H1 (cell line): ENCODE measurements around the gene POGK. TPM values are rescaled to one million over a fixed set of nuclear protein-coding genes. Genes with fewer than 3 reads are reported as not detected.

Source experiments
- BCL11A ChIP-seq, 2 experiments: IDR thresholded peaks; one replicate each; pipeline ENCODE4 v1.6.1; 2011; ENCODE audit warnings: low read depth in 2 of 2, low read length in 2 of 2, mild to moderate bottlenecking in 2 of 2
- CHD2 ChIP-seq: IDR thresholded peaks from 2 replicates; pipeline ENCODE4 v1.6.1; 2012; ENCODE audit warnings: low read length, improper control_type of control experiment
- CTBP2 ChIP-seq: IDR thresholded peaks from 2 replicates; pipeline ENCODE4 v1.7.0; 2011; ENCODE audit warnings: borderline replicate concordance, mild to moderate bottlenecking, moderate library complexity, mixed read lengths, low read length; ENCODE audit not compliant: insufficient read depth, insufficient read length
- EGR1 ChIP-seq: IDR thresholded peaks from 2 replicates; pipeline ENCODE4 v1.6.1; 2011; ENCODE audit warnings: low read depth, low read length, borderline replicate concordance
- EP300 ChIP-seq, 2 experiments: IDR thresholded peaks; 1 replicate in 1 of 2; 2 replicates in 1 of 2; pipeline ENCODE4 v1.6.1; 2011 to 2012; ENCODE audit warnings: low read depth in 2 of 2, low read length in 2 of 2, mild to moderate bottlenecking in 2 of 2, borderline replicate concordance in 1 of 2, inconsistent platforms in 1 of 2, moderate library complexity in 1 of 2
- FOSL1 ChIP-seq: IDR thresholded peaks from 2 replicates; pipeline ENCODE4 v1.6.1; 2011; ENCODE audit warnings: mild to moderate bottlenecking, low read depth, low read length, moderate library complexity; ENCODE audit not compliant: insufficient read depth
- GTF2F1 ChIP-seq: IDR thresholded peaks from 2 replicates; pipeline ENCODE4 v1.6.1; 2012; ENCODE audit warnings: low read depth, low read length, improper control_type of control experiment, borderline replicate concordance
- HDAC2 ChIP-seq, 2 experiments: fragments of 300-600 bp in 1 of 2; sonication (generic) in 1 of 2; IDR thresholded peaks; 2 replicates each; pipeline ENCODE4 v1.6.1; 2011 to 2012; ENCODE audit warnings: low read depth in 2 of 2, low read length in 2 of 2, mild to moderate bottlenecking in 2 of 2, moderate library complexity in 2 of 2, borderline replicate concordance in 1 of 2, inconsistent platforms in 1 of 2
- JUN ChIP-seq: IDR thresholded peaks from 2 replicates; pipeline ENCODE4 v1.6.1; 2011; ENCODE audit warnings: low read depth, mild to moderate bottlenecking, improper control_type of control experiment, low read length
- JUND ChIP-seq: IDR thresholded peaks from 2 replicates; pipeline ENCODE4 v1.6.1; 2011; ENCODE audit warnings: mild to moderate bottlenecking, improper control_type of control experiment, low read length
- KDM1A ChIP-seq: fragments of 200-600, 300-600 bp; sonication (generic); IDR thresholded peaks from 2 replicates; pipeline ENCODE4 v1.7.1; 2016; ENCODE audit warnings: mild to moderate bottlenecking, low read length, borderline replicate concordance
- KDM5A ChIP-seq: fragments of 200-600 bp; IDR thresholded peaks from 2 replicates; pipeline ENCODE4 v1.7.1; 2012; ENCODE audit warnings: mild to moderate bottlenecking, low read length, inconsistent platforms, mixed read lengths
- MAFK ChIP-seq: IDR thresholded peaks from 2 replicates; pipeline ENCODE4 v1.6.1; 2012; ENCODE audit warnings: low read depth, mild to moderate bottlenecking, improper control_type of control experiment, low read length
- POLR2AphosphoS5 ChIP-seq: IDR thresholded peaks from 2 replicates; pipeline ENCODE4 v1.6.1; 2011; ENCODE audit warnings: low read depth, low read length
- RFX5 ChIP-seq: IDR thresholded peaks from 2 replicates; pipeline ENCODE4 v1.6.1; 2011; ENCODE audit warnings: low read depth, low read length, improper control_type of control experiment, borderline replicate concordance
- RXRA ChIP-seq: IDR thresholded peaks from 2 replicates; pipeline ENCODE4 v1.6.1; 2011; ENCODE audit warnings: low read depth, mild to moderate bottlenecking, low read length, moderate library complexity; ENCODE audit not compliant: insufficient read depth
- SAP30 ChIP-seq: fragments of 300-600 bp; sonication (generic); IDR thresholded peaks from 2 replicates; pipeline ENCODE4 v1.7.1; 2012; ENCODE audit warnings: low read length, moderate library complexity, mild to moderate bottlenecking, inconsistent platforms; ENCODE audit not compliant: insufficient read depth, insufficient replicate concordance
- SIX5 ChIP-seq: IDR thresholded peaks from 2 replicates; pipeline ENCODE4 v1.6.1; 2011; ENCODE audit warnings: mild to moderate bottlenecking, low read depth, low read length
- SP1 ChIP-seq: IDR thresholded peaks from 2 replicates; pipeline ENCODE4 v1.6.1; 2011; ENCODE audit warnings: low read depth, low read length
- SP4 ChIP-seq: IDR thresholded peaks from 2 replicates; pipeline ENCODE4 v1.6.1; 2012; ENCODE audit warnings: low read length, inconsistent platforms
- SUZ12 ChIP-seq: fragments of 200-600 bp; sonication (generic); IDR thresholded peaks from 2 replicates; pipeline ENCODE4 v1.6.1; 2012; ENCODE audit warnings: mild to moderate bottlenecking, inconsistent platforms, low read length, moderate library complexity, mixed read lengths
- TAF7 ChIP-seq: optimal IDR thresholded peaks from 2 replicates; pipeline ENCODE3; 2011; ENCODE audit warnings: low read depth, mild to moderate bottlenecking, inconsistent platforms, low read length, moderate library complexity, borderline replicate concordance
- TBP ChIP-seq: IDR thresholded peaks from 2 replicates; pipeline ENCODE4 v1.6.1; 2011; ENCODE audit warnings: low read depth, low read length, improper control_type of control experiment
- polyA plus RNA-seq, 7 experiments: library from polyadenylated mRNA; depleted of rRNA in 3 of 7; stranded (reverse) in 5 of 7; unstranded in 2 of 7; fragments of >200 nt in 5 of 7; fragments of 200-250 nt in 2 of 7; gene quantifications; 1 replicate in 5 of 7; 2 replicates in 1 of 7; 4 replicates in 1 of 7; pipeline versions ENCODE4 v1.2.1 to v1.2.3, GENCODE V29; 2011 to 2013; ENCODE audit warnings: missing spikeins in 2 of 7, mixed read lengths in 2 of 7
- total RNA-seq: library from RNA; stranded (reverse); fragmentation: NEBNext Ultra II Directional; extraction: Animal tissue kit (Norgen Biotek cat#: 25700); gene quantifications from 2 replicates; pipeline ENCODE4 v1.2.1, GENCODE V29; 2021
- TF ChIP-seq, protein P1 (sequence below): IDR thresholded peaks from 2 replicates; pipeline ENCODE4 v1.6.1; 2011; ENCODE audit warnings: low read depth, mild to moderate bottlenecking, low read length; ENCODE audit not compliant: insufficient read depth

POGK gene
- total and polyA plus RNA-seq, 2 of the 8 experiments (the other 6 are each of a cell fraction or from before 2014, with no cell fraction given), result 16.9 to 40.3 TPM

DNA sequence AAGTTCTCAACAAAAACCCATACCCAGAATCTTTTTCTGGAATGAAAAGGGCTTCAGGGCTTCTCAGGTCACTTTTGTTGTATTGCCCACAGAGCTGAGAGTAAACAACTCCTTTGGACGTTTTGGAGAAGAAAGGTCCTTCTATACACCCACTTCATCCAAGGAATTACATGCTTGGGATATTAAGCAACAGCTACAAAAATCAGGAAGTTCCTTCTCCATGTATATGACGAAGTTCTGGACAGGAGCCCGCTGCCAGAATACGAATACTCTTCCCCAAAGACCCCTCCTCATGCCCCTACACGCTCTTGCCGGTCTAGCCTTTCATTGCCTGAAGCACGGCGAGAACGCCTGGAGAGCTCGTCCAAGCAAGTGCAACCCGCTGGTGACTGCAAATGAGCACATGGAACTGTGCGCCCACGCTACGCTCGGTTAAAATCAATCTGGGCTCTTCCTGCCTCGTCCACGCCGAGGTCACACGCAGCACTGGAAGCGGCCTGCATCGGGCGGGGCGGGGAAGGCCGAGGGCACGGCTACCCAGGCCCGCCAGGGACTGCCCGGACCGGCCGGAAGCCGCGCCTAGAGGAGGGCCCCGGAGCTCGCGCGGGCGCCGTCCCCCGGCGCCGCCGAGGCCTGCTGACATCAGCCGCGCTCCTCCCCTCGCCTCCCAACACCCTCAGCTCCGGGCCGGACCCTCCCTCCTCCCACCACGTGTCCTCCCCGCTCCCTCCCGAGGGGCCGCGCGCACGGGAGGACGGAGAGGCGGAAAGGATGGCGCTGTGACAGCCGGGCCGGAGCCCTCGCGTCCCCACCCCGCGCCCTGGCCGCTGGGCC is at the start of gene POGK (continued):
- TF ChIP-seq EP300 (IDR thresholded peaks at IDR 0.05; ENCODE audit: borderline replicate concordance in 1 of 2, low read depth in 2 of 2, low read length in 2 of 2) (no peak; a peak in 1 of 3 replicates), EGR1 (0 out of 2 replicates have a peak, but pooled peaks have one; percentile 22), SP1 (no peak), HDAC2 (IDR thresholded peaks at IDR 0.05; ENCODE audit: borderline replicate concordance in 1 of 2, low read depth in 2 of 2, low read length in 2 of 2) (peak in 1 of 2 experiments; percentile 40; a peak in 1 of 4 replicates), TBP (peak; percentile 61), JUN (no peak), SAP30 (no peak), FOSL1 (no peak), KDM5A (no peak), KDM1A (no peak), SIX5 (no peak), GTF2F1 (no peak), RXRA (no peak), SUZ12 (no peak), POLR2AphosphoS5 (peak; percentile 83), CTBP2 (no peak), SP4 (no peak), TAF7 (no peak), JUND (no peak; the same call in 1 of the 2 replicates), BCL11A (IDR thresholded peaks at IDR 0.05; ENCODE audit: low read depth in 2 of 2, low read length in 2 of 2) (no peak), RFX5 (no peak), CHD2 (no peak), MAFK (no peak)
- TF ChIP-seq, protein P1, sequence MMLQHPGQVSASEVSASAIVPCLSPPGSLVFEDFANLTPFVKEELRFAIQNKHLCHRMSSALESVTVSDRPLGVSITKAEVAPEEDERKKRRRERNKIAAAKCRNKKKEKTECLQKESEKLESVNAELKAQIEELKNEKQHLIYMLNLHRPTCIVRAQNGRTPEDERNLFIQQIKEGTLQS, result no peak
